Measurements from ENCODE around the gene SRGAP1.
A peak's percentile ranks its signal among the peaks of the same experiment; 100 is the strongest.

Gene SRGAP1

DNA sequence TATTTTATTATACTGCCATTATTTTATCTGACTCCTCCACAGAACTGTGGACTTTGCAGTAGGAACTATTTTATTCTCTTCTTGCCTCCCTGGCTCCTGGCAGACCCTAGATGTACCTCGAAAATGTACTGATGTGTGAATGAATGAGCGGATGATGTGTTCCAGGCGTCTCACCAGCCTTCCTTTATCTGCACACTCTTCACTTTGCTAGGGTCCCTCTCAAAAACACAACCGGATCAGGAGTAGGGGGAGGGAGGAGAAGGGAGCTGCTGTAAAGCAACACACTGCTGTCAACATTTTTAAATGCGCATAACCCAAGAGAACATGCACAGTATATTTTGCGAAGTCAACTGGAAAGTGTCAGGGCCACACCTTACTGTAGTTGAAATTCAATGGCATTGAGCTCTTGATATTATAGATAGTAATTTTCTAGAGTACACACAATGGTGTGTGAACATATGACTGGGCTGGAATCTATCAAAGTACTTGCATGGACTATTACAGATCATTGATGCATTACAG is 36.3 kb downstream of the SRGAP1 start:
- TF ChIP-seq Cebpa-rat (IDR thresholded peaks at IDR 0.05) = no peak
- H3K9ac ChIP-seq = no peak overlapping the region
- no peak overlapping the region for H3K4me2 ChIP-seq
- peaks cover 6% of the 10 kb centered on the region; the same call in 1 of the 2 replicates for H3K4me1 ChIP-seq
- H3K4me3 ChIP-seq = no peak overlapping the region
- H4K20me1 ChIP-seq = no peaks in the 10 kb centered on the region
- H3K36me3 ChIP-seq = no peaks in the 10 kb centered on the region
- no peak overlapping the region for H3K27ac ChIP-seq
- peaks cover 13% of the 10 kb centered on the region; the same call in 1 of the 2 replicates for H3K9me3 ChIP-seq
- H3K27me3 ChIP-seq = no peaks in the 10 kb centered on the region

DNA sequence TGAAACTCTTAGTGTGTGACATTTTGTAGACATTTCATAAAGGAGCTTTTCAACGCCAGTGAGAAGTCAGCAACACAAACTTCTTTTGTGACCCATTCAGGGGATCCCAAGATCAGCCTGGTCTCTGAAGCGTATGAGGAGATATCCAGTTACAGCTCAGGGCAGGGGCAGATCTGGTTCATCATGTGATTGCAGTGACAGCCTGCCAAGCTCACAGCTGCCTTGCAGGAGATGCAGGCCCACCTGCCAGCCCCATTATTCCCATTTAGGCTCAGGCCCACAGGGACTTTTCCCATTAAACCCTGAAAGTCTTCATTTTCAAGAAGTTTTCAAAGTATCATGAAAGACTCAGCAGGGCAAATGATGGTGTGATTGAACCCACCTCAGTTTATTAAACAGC is 38.3 kb downstream of the SRGAP1 start:
- H4K20me1 ChIP-seq = no peaks in the 10 kb centered on the region
- H3K9ac ChIP-seq = no peak overlapping the region
- H3K4me2 ChIP-seq = no peak overlapping the region
- peaks cover 17% of the 10 kb centered on the region for H3K4me1 ChIP-seq
- H3K4me3 ChIP-seq = no peak overlapping the region
- no peak overlapping the region for H3K27ac ChIP-seq
- H3K27me3 ChIP-seq = no peaks in the 10 kb centered on the region
- peaks cover 13% of the 10 kb centered on the region; the same call in 1 of the 2 replicates for H3K9me3 ChIP-seq
- H3K36me3 ChIP-seq = no peaks in the 10 kb centered on the region
- TF ChIP-seq Cebpa-rat (IDR thresholded peaks at IDR 0.05) = no peak

DNA sequence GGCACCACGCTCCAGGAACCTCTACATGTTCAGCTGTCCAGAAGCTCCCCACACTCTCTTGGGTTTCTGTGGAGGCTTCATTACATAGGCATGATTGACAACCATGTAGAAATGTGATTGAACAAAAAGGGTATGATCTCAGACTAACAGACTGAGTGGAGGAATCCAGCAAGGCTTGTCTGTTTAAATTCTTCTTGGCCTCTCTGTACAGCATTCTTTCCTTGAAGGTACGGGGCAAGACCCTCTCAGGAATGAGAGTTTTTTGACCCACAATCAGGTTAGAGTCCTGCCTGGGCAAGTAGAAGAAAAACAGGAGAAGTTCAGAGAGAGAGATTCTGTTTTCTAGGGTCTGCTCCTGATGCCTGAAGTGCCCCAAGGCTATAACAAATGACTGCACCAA is 40.9 kb downstream of the SRGAP1 start:
- no peaks in the 10 kb centered on the region for H3K27me3 ChIP-seq
- H3K4me2 ChIP-seq = no peak overlapping the region
- TF ChIP-seq Cebpa-rat (IDR thresholded peaks at IDR 0.05) = no peak
- peaks cover 13% of the 10 kb centered on the region; the same call in 1 of the 2 replicates for H3K9me3 ChIP-seq
- no peaks in the 10 kb centered on the region for H4K20me1 ChIP-seq
- H3K27ac ChIP-seq = no peak overlapping the region
- no peak overlapping the region for H3K4me3 ChIP-seq
- H3K4me1 ChIP-seq = peaks cover 18% of the 10 kb centered on the region
- H3K9ac ChIP-seq = no peak overlapping the region
- no peaks in the 10 kb centered on the region for H3K36me3 ChIP-seq

DNA sequence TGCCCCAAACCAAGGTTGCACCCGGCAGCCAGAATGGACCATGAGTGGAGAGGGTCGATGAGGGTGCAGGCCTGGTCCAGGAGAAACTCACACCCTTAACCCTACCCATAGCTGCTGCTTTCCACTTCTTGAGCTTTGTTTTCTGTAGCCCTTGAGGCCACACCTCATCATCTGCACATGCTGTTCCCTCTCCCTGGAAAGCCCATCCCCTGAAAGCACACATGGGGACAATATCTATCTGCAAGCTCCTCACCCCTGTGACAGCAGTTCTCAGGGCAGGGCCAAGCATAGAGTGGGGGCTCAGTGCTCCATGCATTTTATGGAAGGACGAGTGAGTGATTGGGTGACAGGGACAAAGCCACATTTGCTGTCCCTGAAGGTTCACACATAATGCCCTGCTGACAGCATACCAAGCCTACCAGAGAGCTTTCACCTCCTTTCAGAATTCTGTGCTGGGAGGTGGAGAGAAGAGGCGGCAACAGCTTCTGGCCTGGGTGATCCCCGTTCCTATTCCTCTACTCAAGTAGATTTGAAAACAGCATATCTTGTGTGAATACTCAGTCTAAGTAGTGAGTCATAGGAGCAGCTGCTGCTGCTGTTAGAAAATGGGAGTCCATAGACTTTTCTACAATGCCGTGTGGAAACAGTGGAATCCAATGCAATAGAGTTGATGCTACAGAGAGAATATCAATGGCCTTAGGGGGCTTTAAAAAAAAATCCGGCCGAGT is 44.6 kb downstream of the SRGAP1 start:
- TF ChIP-seq Cebpa-rat (IDR thresholded peaks at IDR 0.05) = no peak
- no peak overlapping the region for H3K4me3 ChIP-seq
- no peaks in the 10 kb centered on the region for H4K20me1 ChIP-seq
- no peak overlapping the region for H3K9ac ChIP-seq
- no peaks in the 10 kb centered on the region for H3K27me3 ChIP-seq
- H3K27ac ChIP-seq = no peak overlapping the region
- no peak overlapping the region for H3K4me2 ChIP-seq
- no peaks in the 10 kb centered on the region for H3K36me3 ChIP-seq
- peaks cover 18% of the 10 kb centered on the region for H3K4me1 ChIP-seq
- peaks cover 9% of the 10 kb centered on the region; the same call in 1 of the 2 replicates for H3K9me3 ChIP-seq

DNA sequence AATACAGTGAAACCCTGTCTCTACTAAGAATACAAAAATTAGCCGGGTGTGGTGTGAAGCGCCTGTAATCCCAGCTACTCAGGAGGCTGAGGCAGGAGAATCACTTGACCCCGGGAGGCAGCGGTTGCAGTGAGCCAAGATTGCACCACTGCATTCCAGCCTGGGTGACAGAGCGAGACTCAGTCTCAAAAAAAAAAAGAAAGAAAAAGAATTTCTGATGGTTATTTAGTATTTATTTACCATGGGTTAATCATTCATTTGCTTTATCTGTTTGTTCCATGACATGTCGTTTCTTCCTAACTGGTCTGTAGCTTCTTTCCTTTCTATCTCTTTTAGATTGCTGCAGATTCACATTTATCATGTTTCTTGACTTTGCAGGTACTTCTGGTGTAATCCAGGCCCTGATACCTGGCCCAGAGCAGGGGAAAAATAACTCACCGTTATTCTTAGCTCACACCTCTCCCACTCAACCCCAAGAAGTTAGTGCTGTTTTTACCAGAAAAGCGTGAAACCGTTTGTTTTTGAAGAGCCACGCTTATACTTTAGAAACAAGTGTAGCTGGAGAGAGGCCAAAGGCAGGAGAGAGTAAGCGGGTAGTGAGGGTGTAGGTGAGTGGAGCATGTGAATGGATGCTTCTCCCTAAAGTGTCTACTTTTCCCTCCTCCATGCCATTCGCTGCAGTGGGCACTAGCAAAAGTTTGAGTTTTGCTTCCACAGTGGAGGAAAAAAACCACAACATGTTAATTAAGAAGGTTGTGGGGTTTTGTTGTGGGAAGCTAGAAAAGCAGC is 45.4 kb downstream of the SRGAP1 start:
- H3K9me3 ChIP-seq = 0 out of 2 replicates have a peak, but pooled peaks cover 1% of the 10 kb centered on the region
- no peak overlapping the region for H3K9ac ChIP-seq
- peaks cover 18% of the 10 kb centered on the region for H3K4me1 ChIP-seq
- no peak for TF ChIP-seq Cebpa-rat (IDR thresholded peaks at IDR 0.05)
- H3K27ac ChIP-seq = no peak overlapping the region
- H4K20me1 ChIP-seq = no peaks in the 10 kb centered on the region
- no peaks in the 10 kb centered on the region for H3K27me3 ChIP-seq
- no peak overlapping the region for H3K4me2 ChIP-seq
- H3K36me3 ChIP-seq = no peaks in the 10 kb centered on the region
- H3K4me3 ChIP-seq = no peak overlapping the region

DNA sequence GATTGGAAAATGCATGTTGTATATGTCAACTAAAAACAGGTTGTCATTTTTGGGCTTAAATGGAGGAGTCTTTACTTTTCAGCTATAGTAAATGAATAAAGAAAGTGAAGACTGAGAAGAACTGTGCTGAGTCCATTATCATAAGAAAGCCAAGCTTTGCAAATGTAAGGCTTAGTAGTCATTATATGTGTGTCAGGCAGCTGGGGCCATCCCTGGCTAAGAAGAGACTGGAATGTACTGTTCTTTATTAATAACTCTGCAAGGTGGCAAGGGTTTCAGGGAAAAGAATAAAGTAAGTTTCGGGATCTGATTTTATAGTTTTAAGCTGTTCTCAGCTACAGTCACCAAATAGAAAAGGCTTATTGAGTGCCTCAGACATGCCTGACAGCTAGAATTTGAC is 48.7 kb downstream of the SRGAP1 start:
- Histone ChIP-seq H3K4me2 (no peak overlapping the region), H3K9me3 (no peaks in the 10 kb centered on the region), H3K4me1 (peaks cover 6% of the 10 kb centered on the region), H3K36me3 (no peaks in the 10 kb centered on the region), H3K9ac (no peak overlapping the region), H3K4me3 (no peak overlapping the region), H4K20me1 (no peaks in the 10 kb centered on the region), H3K27ac (no peak overlapping the region), H3K27me3 (no peaks in the 10 kb centered on the region)
- TF ChIP-seq Cebpa-rat (IDR thresholded peaks at IDR 0.05) = no peak

DNA sequence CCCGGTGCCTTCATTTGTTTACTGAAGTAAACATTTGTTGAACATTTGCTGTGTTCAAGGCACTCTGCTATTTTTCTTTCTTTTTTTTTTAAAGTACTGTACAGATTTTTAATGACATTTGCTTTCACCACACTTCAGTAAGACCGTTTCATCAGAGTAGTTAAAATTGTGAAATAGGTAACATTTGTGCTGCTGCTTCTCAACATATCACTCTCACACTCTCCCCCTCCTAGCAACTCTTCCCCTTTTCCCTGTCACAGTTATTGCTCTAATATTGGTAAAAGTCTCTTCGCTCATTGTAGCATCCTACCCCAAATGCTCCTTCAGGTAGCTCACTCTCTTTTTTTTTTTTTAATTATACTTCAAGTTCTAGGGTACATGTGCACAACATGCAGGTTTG is 49.6 kb downstream of the SRGAP1 start:
- H3K9ac ChIP-seq = no peak overlapping the region
- H4K20me1 ChIP-seq = no peaks in the 10 kb centered on the region
- peaks cover 9% of the 10 kb centered on the region for H3K4me1 ChIP-seq
- no peak overlapping the region for H3K27ac ChIP-seq
- H3K27me3 ChIP-seq = no peaks in the 10 kb centered on the region
- no peaks in the 10 kb centered on the region for H3K9me3 ChIP-seq
- TF ChIP-seq Cebpa-rat (IDR thresholded peaks at IDR 0.05) = no peak
- H3K36me3 ChIP-seq = no peaks in the 10 kb centered on the region
- H3K4me3 ChIP-seq = no peak overlapping the region
- H3K4me2 ChIP-seq = no peak overlapping the region

DNA sequence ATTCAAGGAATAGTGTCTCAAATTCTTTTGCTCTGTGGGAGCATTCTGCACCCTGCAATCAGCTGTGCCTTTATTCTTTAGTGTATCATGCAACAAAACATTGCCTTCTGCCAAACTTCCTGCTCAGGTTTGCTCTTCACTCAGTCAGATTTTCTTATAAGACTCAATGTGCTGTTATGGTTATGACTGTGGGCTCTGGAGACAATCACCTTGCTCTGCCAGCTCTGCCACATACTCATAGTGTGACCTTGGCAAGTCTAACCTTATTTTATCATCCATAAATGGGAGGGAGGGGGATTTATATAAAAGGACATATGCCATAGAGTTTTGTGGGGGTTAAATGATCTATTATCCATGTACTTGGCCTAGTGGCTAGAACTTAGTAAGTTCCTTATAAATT is 51.3 kb downstream of the SRGAP1 start:
- no peak overlapping the region for H3K4me2 ChIP-seq
- TF ChIP-seq Cebpa-rat (IDR thresholded peaks at IDR 0.05) = no peak
- no peaks in the 10 kb centered on the region for H3K9me3 ChIP-seq
- H3K27ac ChIP-seq = no peak overlapping the region
- no peaks in the 10 kb centered on the region for H4K20me1 ChIP-seq
- peaks cover 9% of the 10 kb centered on the region for H3K4me1 ChIP-seq
- no peaks in the 10 kb centered on the region for H3K27me3 ChIP-seq
- H3K4me3 ChIP-seq = no peak overlapping the region
- no peak overlapping the region for H3K9ac ChIP-seq
- no peaks in the 10 kb centered on the region for H3K36me3 ChIP-seq

DNA sequence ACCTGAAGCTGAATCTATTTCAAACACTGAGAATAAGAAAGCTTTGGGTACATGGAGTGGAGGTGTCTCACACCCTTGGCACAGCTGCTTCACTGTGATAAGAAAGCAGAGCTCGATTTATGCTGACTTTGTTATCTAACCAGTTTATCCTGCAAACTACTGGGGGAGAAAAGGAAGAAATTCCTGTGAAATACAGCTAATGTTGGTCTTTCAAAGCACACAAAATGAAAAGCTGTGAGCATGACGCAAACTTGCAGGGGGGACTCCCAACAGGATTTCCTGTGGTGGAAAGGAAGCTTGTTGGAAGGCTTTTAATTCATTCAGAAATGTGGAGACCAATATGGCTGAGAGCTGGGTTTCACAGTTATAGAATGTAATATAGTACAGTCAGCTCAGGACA is 53.4 kb downstream of the SRGAP1 start:
- Histone ChIP-seq H3K27me3 (no peaks in the 10 kb centered on the region), H3K27ac (no peak overlapping the region), H3K4me1 (peaks cover 9% of the 10 kb centered on the region), H3K4me3 (no peak overlapping the region), H3K9me3 (no peaks in the 10 kb centered on the region), H4K20me1 (no peaks in the 10 kb centered on the region), H3K36me3 (no peaks in the 10 kb centered on the region), H3K4me2 (peak overlapping the region; percentile 42), H3K9ac (no peak overlapping the region)
- TF ChIP-seq Cebpa-rat (IDR thresholded peaks at IDR 0.05) = no peak

DNA sequence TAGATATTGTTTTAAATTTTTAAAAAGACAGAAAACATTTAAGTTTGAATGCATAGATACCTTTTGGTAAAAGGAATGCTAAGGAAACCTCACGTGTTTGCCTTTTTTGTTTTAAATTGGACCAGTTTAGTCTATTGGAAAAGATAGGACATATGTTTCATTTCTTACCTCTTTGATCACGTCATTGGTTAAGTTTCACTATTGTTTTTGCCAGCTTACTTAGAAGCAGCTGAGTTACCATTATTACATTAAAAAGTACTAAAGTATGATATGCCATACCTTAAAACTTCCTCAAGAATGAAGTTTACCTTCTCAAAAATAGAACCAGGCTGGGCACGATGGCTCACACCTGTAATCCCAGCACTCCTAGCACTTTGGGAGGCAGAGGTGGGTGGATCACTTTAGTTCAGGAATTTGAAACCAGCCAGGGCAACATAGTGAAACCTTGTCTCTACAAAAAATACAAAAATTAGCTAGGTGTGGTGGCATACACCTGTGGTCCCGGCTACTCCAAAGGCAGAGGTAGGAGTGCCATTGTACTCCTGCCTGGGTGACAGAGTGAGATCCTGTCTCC is 54.4 kb downstream of the SRGAP1 start:
- TF ChIP-seq Cebpa-rat (IDR thresholded peaks at IDR 0.05) = no peak
- Histone ChIP-seq H3K9me3 (no peaks in the 10 kb centered on the region), H3K4me1 (peaks cover 9% of the 10 kb centered on the region), H3K27me3 (no peaks in the 10 kb centered on the region), H3K36me3 (no peaks in the 10 kb centered on the region), H4K20me1 (no peaks in the 10 kb centered on the region), H3K9ac (no peak overlapping the region), H3K4me3 (no peak overlapping the region), H3K27ac (no peak overlapping the region), H3K4me2 (no peak overlapping the region)

Data from BLaER1 (cell line).